Measurements from ENCODE around the gene TGFBR3L. TPM values are rescaled to one million over a fixed set of nuclear protein-coding genes. Genes with fewer than 3 reads are reported as not detected.

The TGFBR3L gene
- total and polyA plus RNA-seq, 2 of the 8 experiments (the other 6 are each of a cell fraction or from before 2014, with no cell fraction given) = 3.1 to 3.7 TPM

DNA sequence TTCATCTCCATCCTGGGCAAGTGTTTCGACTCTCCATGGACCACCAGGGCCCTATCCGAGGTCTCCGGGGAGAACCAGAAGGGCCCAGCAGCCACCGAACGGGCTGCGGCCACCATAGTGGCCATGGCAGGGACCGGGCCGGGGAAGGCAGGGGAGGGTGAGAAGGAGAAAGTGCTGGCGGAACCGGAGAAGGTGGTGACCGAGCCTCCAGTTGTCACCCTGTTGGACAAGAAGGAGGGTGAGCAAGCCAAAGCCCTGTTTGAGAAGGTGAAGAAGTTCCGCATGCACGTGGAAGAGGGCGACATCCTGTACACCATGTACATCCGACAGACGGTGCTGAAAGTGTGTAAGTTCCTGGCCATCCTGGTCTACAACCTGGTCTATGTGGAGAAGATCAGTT lies 15.7 kb upstream of the TGFBR3L start (continued):
- TF ChIP-seq RAD21 (IDR thresholded peaks at IDR 0.05 in 1 of 2, conservative IDR thresholded peaks at IDR 0.05 in 1 of 2; ENCODE audit: low read depth in 2 of 2, low read length in 2 of 2) (no peak), EGR1 (IDR thresholded peaks at IDR 0.05; ENCODE audit: borderline replicate concordance, low read depth, low read length) (no peak)

Measured in H1 (cell line).